Kidney epithelial cell (primary cell): ENCODE data around the gene KCNA2. TPM values are rescaled to one million over a fixed set of nuclear protein-coding genes. Genes with fewer than 3 reads are reported as not detected.

Experiments used
- DNase-seq: peaks from one replicate; pipeline ENCODE4 v3.0.0-alpha.2; 2010; ENCODE audit warnings: low read depth
- H3K27me3 ChIP-seq: 2 replicates; pipeline ENCODE4 v1.6.0; 2011; ENCODE audit warnings: low read length; ENCODE audit not compliant: control insufficient read depth, insufficient read depth
- H3K36me3 ChIP-seq: 2 replicates; pipeline ENCODE4 v1.5.1; 2011; ENCODE audit warnings: low read length; ENCODE audit not compliant: control insufficient read depth, insufficient read depth
- H3K4me3 ChIP-seq: 2 replicates; pipeline ENCODE4 v1.5.1; 2011; ENCODE audit warnings: low read depth, mild to moderate bottlenecking, control low read depth, low read length
- total RNA-seq: library from RNA; depleted of rRNA; stranded (reverse); fragments of >200 nt; gene quantifications from 2 replicates; pipeline ENCODE4 v1.2.3, GENCODE V29; 2015
- TF ChIP-seq, protein P1 (sequence below): IDR thresholded peaks from 2 replicates; pipeline ENCODE4 v1.5.1; 2011; ENCODE audit warnings: mild to moderate bottlenecking, moderate library complexity, low read length, control low read depth, inconsistent platforms; ENCODE audit not compliant: insufficient read depth, poor library complexity, severe bottlenecking

Gene KCNA2
- total RNA-seq, 1 donor from 2014 or later = not detected

DNA sequence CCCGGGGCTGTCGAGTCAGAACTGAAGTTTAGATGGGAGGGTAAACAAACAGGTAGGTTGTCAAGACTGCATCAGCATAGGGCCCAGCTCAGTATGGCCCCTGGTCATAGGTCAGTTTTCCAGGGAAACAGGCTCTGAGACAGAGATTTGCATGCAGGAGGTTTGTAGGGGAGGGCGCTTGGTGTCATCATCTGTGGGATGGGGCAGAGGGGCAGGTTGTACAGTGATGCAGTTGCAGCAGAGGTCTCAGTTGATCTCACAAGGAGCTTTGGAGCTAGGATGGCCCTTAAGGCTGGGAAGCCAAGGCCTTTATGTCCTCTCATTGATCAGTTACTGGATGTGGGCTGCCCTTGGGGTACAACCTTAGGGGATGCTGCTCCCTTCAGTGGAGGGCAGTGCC lies 48.7 kb downstream of the KCNA2 start:
- Histone ChIP-seq H3K36me3 (no peaks in the 10 kb centered on the region), H3K27me3 (peaks cover 25% of the 10 kb centered on the region), H3K4me3 (no peak overlapping the region)
- TF ChIP-seq, protein P1, sequence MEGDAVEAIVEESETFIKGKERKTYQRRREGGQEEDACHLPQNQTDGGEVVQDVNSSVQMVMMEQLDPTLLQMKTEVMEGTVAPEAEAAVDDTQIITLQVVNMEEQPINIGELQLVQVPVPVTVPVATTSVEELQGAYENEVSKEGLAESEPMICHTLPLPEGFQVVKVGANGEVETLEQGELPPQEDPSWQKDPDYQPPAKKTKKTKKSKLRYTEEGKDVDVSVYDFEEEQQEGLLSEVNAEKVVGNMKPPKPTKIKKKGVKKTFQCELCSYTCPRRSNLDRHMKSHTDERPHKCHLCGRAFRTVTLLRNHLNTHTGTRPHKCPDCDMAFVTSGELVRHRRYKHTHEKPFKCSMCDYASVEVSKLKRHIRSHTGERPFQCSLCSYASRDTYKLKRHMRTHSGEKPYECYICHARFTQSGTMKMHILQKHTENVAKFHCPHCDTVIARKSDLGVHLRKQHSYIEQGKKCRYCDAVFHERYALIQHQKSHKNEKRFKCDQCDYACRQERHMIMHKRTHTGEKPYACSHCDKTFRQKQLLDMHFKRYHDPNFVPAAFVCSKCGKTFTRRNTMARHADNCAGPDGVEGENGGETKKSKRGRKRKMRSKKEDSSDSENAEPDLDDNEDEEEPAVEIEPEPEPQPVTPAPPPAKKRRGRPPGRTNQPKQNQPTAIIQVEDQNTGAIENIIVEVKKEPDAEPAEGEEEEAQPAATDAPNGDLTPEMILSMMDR = no peak
- no peak for DNase-seq

DNA sequence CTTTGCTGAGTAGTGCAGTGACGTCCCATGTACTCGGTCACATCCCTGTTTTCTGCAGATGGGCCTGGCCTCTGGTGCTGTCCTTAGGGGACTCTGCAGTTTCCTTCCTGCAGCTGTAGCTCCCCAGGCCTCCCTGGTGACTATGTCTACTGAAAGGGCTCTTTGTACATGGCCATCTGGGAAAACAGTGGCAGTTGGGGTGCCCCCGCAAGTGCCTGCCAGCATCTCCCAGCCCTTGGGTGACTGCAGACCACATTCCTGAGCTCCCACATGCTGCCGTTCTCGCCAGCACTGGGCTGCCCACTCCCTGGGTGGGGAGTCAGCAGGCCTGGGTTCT lies 49.7 kb downstream of the KCNA2 start:
- Histone ChIP-seq H3K27me3 (peaks cover 29% of the 10 kb centered on the region), H3K36me3 (no peaks in the 10 kb centered on the region), H3K4me3 (no peak overlapping the region)
- TF ChIP-seq, protein P1 = no peak
- no peak for DNase-seq

DNA sequence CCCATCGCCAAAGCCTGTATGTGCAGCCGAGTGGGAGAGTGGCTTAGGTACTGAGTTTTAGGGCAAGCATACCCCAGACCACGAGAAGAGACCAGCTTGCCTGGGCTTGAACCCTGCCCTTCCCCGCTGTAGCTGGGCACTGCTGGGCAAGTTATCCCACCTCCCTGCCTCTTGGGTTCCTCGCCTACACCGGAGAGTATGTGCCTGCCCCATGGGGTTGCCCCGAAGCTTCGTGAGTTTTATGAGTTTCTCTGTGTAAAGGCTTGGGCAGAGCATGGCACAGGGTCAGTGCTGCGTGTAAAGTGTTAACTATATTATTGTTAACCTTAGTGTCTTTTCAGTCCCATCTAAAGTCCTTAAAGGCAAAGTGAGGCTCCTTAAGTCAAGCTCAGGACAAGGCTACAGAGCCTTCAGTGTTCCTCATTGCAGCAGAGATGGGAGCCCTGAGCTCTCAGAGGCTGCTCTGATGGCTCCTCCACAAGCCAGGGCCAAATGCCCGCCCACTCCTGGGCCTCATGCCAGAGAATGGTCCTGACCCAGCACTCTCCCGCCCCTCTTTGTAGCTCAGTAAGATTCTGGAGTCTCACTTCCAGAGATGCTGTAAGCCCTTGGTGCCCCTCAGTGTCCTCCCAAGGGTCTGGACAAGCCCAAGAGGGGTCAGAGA lies 50.2 kb downstream of the KCNA2 start:
- H3K36me3 ChIP-seq = no peaks in the 10 kb centered on the region
- DNase-seq = no peak
- TF ChIP-seq, protein P1 = no peak
- H3K4me3 ChIP-seq = no peak overlapping the region
- peaks cover 29% of the 10 kb centered on the region for H3K27me3 ChIP-seq

DNA sequence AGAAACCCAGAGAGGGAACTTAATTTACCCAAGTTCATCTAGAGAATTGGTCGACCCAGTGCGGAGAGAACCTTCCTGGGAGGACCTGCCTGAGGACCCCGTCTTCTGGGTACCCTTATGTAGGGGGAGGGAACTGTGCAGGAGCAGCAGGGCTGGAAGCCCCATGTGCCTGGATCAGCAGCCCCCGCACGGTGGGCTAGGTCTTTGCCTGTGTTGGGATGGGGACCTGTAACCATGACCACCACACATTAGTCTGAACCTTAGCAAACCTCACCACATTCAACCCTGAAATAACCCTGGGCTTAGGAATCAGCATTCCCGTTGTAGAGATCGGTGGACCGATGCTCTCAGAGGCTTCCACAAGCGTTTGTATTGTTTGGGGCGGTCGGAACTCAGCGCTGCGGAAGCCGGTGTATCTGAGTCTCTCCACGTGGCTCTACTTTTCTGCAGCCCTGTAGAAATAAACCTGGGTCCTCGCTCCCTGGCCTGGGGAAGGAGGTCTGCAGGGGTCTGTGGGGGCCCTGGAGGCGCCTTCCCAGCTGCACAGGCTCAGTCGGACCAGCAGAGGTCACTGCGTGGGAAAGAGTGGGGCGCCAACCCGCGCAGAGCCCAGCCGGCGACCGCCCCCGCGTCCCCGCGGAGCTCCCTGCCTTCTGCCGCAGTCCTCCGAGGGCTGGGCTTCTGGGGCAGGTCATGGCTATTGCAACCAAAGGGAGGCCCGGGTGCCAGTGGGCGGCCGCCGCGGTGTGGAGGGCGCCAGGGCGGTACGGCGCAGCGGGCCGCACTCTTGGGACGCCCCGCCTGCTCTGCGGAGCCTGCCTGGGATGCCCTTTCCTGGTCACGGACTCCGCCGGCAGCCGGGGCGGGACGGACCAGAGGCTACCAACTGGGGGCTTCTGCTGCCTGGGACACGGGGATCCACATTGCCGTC lies 51.0 kb downstream of the KCNA2 start:
- no peak for DNase-seq
- no peak overlapping the region for H3K4me3 ChIP-seq
- no peaks in the 10 kb centered on the region for H3K36me3 ChIP-seq
- TF ChIP-seq, protein P1 = peak; percentile 58
- peaks cover 29% of the 10 kb centered on the region for H3K27me3 ChIP-seq

DNA sequence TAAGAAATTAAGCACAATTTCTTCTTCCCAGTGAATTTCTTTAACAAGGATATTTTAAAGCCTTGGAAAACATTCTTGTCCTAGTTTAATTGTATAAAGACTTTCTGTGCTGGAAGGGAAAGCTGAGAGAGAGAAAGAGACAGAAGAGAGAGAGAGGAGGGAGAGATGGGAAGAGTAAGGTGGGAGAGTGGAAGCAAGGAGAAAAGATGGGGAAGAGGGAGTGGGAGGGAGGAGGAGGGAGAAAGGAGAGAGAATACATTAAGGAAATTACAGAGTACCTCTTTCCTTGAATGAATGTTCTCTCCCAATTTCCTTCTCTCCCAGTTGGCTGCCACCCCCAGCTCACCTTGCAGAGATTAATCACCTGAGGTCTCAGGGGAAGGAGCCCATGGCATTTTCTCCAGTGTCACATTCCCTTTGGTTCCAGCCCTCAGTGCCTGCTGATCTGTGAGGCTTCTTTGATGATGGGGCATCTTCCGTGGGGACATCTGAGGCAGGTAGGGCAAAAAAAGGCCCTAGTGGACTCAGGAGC lies 54.8 kb downstream of the KCNA2 start:
- peaks cover 22% of the 10 kb centered on the region for H3K27me3 ChIP-seq
- H3K4me3 ChIP-seq = no peak overlapping the region
- TF ChIP-seq, protein P1 = no peak
- no peak for DNase-seq
- no peaks in the 10 kb centered on the region for H3K36me3 ChIP-seq
